NCI-H446 treated with DMSO at 0.1 percent for 48 hours (cell line): Measurements from ENCODE around the gene DGKB.

Source experiments
- DNase-seq: peaks from one replicate; lab custom pipeline; 2025; lab: John Stamatoyannopoulos, UW

DGKB gene

DNA sequence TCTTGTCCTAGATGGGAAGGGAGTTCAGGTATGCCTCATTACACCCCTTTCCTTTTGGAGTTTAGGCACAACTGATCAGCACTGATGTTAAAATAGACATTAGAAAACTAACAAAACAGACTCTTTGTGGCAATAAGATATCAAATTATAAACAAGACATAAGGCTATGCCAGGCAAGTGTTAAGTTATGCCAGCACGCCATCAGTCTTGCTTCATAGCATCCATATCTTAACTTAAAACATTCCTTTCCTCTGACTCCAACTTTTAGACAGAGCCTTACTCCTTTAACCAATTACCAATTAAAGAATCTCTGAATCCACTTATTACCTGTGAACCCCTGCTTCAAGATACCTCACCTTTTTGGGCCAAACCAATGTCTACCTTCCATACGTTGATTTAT, 786.9 kb downstream of the DGKB start:
- DNase-seq = no peak

DNA sequence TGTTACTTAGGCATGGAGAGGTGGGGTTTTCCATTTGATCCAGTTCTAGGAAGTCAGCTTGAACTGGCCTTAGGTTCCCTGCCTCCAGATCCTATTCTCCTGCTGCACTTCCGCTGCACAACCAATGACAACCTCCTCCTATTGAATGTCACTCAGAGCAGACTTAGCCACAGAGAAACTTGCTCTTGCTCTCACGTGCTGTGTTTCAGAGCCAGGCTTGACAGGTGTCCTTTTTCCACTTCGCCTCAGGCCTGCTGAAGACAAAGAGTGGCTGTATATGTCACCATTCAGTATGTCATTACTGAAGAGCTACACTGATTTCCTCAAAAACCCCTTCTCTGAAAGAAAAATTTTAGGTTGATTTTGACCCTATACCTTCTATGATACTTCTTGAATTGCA, 797.7 kb downstream of the DGKB start:
- DNase-seq = no peak

GRCh38 chr7:14096159-14096558, 806.4 kb downstream of the DGKB start:
- DNase-seq = no peak

DNA sequence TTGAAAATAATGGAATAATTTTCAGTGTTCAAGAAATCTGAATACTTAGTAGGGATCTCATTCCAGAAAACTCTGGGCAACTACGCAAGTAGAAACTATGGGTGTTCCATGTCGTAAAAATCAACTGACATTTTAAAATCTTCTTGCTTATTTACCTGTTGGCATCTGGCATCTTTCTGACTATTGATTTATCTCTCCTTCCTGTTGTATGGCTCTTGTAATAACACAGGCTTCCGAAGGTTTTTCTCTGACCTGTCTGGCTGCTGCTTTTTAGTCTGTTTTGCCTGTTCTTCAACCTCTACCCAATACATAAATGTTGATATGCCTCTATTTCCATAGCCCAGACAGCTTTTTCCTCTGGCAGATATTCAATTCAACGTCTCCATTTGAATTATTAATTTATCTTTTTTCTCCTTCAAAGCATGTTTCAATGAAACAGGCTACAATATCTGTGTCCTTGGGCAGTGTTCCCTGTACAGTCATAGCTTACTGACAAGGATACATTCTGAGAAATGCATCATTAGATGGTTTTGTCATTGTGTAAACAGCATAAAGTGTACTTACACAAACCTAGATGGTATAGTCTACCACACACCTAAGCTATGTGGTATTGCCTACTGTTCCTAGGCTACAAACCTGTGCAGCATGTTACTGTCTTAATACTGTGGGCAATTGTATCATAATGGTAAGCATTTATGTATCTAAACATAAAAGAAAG, 807.2 kb downstream of the DGKB start:
- no peak for DNase-seq
